Spleen (tissue), 3 donors: ENCODE data around the gene NPIPB2.

Experiments used
- POLR2A ChIP-seq, 3 donors: fragments of 450-650 bp; IDR thresholded peaks; one replicate each; pipeline ENCODE4 v1.5.1; 2017; ENCODE audit warnings: antibody characterized with exemption in 3 of 3, mild to moderate bottlenecking in 1 of 3
- POLR2AphosphoS5 ChIP-seq, 3 donors: sonication (generic); formaldehyde crosslinking; IDR thresholded peaks; one replicate each; pipeline ENCODE4 v1.5.1; 2017; ENCODE audit warnings: antibody characterized with exemption in 3 of 3

- TF ChIP-seq POLR2AphosphoS5 (IDR thresholded peaks at IDR 0.05): no peak
- no peak for TF ChIP-seq POLR2A (IDR thresholded peaks at IDR 0.05)
These were observed 64.5 kb downstream of the NPIPB2 start for GRCh38 chr16:11877374-11877773.
